ENCODE measurements around the gene ACTL10. TPM values are rescaled to one million over a fixed set of nuclear protein-coding genes. Genes with fewer than 3 reads are reported as not detected.

ACTL10 gene
- total RNA-seq = 1.4 and 3.7 TPM in 2 replicates

GRCh38 chr20:33666293-33667244 is at the start of gene ACTL10:
TSS of gene ACTL10 (plus strand) at chr20:33666943. CDS start at chr20:33667498, 555 bp downstream.

GRCh38 chr20:33662172-33662571 is 4.6 kb upstream of the ACTL10 start, which contains the start of gene C20orf144:
TSS of gene C20orf144 (plus strand) at chr20:33662327. CDS start at chr20:33662346, 19 bp downstream.

GRCh38 chr20:33674294-33675135 is 7.8 kb downstream of the ACTL10 start, which contains the start of gene NECAB3:
TSS of gene NECAB3 (minus strand) at chr20:33674428. CDS start at chr20:33674352, 76 bp downstream.

GRCh38 chr20:33686100-33686983 is 19.6 kb downstream of the ACTL10 start, which contains the start of gene E2F1:
TSS of gene E2F1 (minus strand) at chr20:33686385. CDS start at chr20:33686264, 121 bp downstream.

Other genes with a start within 250 kb of the ACTL10 start
- 33.3 and 60.7 TPM in 2 replicates for gene SNTA1, start 223.2 kb upstream of the ACTL10 start, total RNA-seq
- gene CBFA2T2, start 176.8 kb upstream of the ACTL10 start, total RNA-seq = 4.8 and 6.3 TPM in 2 replicates
- gene C20orf144, start 4.6 kb upstream of the ACTL10 start, total RNA-seq = 0.09 TPM in 1 of 2 replicates, not detected in the other
- gene NECAB3, start 7.5 kb downstream of the ACTL10 start, total RNA-seq = 41.2 and 41.7 TPM in 2 replicates
- 1.5 and 1.8 TPM in 2 replicates for gene E2F1, start 19.4 kb downstream of the ACTL10 start, total RNA-seq
- gene PXMP4, start 53.4 kb downstream of the ACTL10 start, total RNA-seq = 6.0 and 6.9 TPM in 2 replicates
- 1.2 and 2.4 TPM in 2 replicates for gene ZNF341, start 65.1 kb downstream of the ACTL10 start, total RNA-seq
- 41.2 and 51.1 TPM in 2 replicates for gene CHMP4B, start 144.4 kb downstream of the ACTL10 start, total RNA-seq

All from pericardium fibroblast (primary cell).